LNCaP clone FGC (cell line): ENCODE results near the gene RNF144A.

Experiments
- DNase-seq: peaks from one replicate; pipeline ENCODE4 v3.0.0-alpha.2; 2011; ENCODE audit warnings: low read depth
- H3K4me3 ChIP-seq: 2 replicates; pipeline ENCODE4 v1.5.1; 2011; ENCODE audit warnings: mild to moderate bottlenecking, low read depth, low read length, control low read depth
- TF ChIP-seq, protein P1 (sequence below): IDR thresholded peaks from 2 replicates; pipeline ENCODE4 v1.5.1; 2012; ENCODE audit warnings: mild to moderate bottlenecking; ENCODE audit not compliant: control insufficient read depth, insufficient read depth; ENCODE audit errors: extremely low read depth

RNF144A gene

DNA sequence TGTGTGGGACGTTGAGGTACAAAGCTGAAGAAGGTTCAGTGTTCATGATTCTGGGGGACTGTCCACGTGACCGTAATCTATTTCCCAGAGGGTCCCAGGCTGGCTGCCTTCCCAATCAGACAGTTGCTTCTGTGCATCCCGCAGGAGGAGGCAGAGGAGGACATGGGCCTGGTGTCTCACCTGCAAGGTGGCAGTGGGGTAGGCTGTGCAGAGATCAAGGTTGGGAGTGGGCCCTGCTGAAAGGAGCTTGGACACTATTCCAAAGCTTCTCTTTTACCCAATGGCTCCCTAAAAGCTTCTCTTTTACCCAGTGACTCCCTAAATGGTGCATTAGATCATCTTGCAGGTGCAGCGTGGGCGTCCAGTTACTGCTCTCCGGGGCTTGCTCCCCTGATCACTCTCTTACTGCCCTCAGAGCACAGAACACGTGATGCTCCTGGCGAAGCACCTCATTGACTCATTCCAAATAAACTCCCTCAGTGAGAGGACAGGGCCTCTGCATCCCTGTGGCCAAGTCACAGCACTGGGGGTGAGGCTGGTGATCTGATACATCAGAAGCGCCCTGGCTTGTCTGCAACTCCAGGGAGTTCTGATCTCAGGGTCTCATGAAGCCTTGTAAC is 41.5 kb downstream of the RNF144A start:
- no peak for DNase-seq

DNA sequence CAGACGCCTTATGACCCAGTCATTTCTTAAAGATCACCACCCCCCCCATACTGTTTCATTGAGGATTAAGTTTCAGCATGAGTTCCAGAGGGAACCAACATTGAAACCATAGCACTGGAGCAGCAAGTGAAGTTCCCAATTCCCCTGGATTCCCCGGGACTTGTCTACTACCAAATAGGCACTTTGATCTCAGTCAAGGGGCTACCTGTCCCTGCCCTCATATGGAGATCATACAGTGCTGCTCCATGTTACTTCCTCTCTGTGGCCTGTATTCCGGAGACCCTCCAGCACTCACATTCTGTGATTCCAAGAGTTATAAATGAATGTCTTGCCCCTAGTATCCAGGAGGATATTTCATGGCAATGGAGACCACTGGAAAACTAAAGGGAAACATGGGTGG is 42.5 kb downstream of the RNF144A start:
- no peak overlapping the region for H3K4me3 ChIP-seq
- TF ChIP-seq, protein P1, sequence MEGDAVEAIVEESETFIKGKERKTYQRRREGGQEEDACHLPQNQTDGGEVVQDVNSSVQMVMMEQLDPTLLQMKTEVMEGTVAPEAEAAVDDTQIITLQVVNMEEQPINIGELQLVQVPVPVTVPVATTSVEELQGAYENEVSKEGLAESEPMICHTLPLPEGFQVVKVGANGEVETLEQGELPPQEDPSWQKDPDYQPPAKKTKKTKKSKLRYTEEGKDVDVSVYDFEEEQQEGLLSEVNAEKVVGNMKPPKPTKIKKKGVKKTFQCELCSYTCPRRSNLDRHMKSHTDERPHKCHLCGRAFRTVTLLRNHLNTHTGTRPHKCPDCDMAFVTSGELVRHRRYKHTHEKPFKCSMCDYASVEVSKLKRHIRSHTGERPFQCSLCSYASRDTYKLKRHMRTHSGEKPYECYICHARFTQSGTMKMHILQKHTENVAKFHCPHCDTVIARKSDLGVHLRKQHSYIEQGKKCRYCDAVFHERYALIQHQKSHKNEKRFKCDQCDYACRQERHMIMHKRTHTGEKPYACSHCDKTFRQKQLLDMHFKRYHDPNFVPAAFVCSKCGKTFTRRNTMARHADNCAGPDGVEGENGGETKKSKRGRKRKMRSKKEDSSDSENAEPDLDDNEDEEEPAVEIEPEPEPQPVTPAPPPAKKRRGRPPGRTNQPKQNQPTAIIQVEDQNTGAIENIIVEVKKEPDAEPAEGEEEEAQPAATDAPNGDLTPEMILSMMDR = no peak
- no peak for DNase-seq

More for the DNA sequence above, 41.5 kb downstream of the RNF144A start:
- TF ChIP-seq, protein P1 = no peak
- no peak overlapping the region for H3K4me3 ChIP-seq

DNA sequence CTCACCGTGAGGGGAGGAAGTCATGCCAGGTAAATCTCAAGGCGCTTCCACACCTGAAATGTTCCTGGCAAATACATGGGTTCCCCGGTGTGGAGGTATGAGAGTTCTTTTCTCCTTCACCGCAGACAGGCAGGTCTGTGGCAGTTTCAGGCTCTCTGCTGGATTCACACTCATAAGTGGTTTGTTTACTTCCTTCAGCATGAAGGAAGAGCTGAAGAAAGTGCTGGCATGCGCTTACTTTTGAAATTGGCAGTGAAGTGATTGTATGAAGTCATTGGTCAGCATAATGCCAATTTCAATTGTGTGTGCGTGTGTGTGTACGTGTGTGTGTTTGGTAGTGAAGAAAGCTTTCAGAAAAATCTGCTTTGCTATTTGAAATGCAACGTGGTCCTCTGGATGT is 43.4 kb downstream of the RNF144A start:
- TF ChIP-seq, protein P1 = no peak
- no peak overlapping the region for H3K4me3 ChIP-seq
- DNase-seq = peak; percentile 87

DNA sequence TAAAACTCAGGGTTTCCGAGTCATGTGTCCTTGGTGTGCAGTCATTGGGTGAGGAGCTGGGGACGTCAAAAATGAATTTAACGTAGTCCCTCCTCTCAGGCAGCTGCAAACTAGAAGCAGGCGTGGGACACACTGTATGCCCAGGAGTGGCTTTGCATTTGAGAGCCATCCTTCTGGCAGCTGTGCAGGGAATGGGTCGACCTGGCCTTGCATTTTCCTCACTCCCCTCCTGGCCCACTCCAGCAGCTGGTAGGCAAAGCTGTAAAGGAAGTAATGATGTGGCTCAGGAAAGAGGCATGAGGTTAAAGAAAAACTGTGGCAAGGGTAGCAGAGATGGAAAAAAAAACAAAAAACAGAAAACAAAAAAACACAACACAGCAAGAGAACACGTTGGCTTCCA is 46.5 kb downstream of the RNF144A start:
- no peak for DNase-seq
- TF ChIP-seq, protein P1 = no peak
- H3K4me3 ChIP-seq = no peak overlapping the region

DNA sequence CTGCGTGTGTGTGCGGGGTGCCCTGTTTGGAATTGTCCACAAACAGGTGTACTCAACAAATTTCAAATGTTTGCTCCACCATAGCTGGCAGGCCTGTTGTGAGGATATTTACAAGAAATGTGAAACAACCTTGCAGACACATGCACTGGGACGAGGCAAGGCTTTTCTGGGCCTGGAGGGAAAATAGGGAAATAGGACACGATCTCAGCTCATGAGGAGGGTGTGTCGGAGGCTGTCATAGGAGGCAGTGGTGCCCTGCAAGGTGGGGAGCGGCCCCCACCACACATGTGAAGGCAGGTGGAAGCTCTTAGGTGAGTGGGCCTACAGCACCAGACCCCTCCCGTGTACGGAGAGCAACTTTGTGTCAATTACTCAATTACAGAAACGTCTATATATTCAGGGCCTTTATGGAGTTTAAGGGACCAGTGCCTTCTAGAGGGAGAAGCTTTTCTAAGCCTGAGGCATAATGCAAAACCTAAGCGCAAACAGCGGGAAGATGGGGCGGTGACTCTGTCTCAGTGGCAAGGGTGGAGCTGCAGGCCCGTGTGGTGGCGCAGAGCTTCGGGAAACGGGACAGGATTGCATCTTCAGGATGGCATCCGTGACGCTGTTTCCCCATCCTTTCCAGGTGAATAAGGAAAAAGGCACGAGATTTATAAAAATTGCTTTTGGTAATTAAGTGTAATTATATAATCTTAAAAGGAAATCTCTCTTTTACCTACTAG is 48.0 kb downstream of the RNF144A start:
- DNase-seq = no peak
- TF ChIP-seq, protein P1 = no peak
- no peak overlapping the region for H3K4me3 ChIP-seq

DNA sequence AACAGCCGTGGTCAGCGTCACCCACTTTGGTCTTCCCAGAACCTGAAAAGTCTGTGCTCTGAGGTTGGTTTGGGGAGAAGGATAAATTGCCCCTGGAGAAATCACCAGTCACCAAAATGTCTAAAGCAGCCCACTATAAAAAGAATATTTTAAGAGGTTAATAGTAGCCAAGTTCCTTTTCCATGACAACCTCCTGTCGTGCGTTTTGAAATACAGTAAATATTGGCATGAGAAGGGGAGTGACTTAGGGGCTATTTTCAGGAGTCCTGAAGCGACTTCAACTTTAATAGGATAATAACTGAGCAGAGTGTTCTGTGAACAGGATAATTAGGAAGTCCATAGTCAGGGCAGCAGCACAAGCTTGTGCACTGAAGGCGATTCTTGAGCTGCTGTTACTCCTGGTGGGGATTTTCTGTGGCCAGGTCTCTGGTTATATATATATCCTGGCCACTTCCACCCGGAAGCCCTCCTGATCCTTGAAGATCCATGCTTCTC is 49.3 kb downstream of the RNF144A start:
- TF ChIP-seq, protein P1 = no peak
- no peak overlapping the region for H3K4me3 ChIP-seq
- no peak for DNase-seq
